Panc1 (cell line): ENCODE data around the gene SH2D1B.

ENCODE experiments used
- POLR2AphosphoS5 ChIP-seq: IDR thresholded peaks from 2 replicates; pipeline ENCODE4 v1.6.1; 2012; ENCODE audit warnings: mild to moderate bottlenecking, low read depth, low read length, moderate library complexity
- SIN3A ChIP-seq: IDR thresholded peaks from 2 replicates; pipeline ENCODE4 v1.6.1; 2012; ENCODE audit warnings: low read depth, mild to moderate bottlenecking, low read length, moderate library complexity, borderline replicate concordance; ENCODE audit not compliant: insufficient read depth
- TCF7L2 ChIP-seq: IDR thresholded peaks from 2 replicates; pipeline ENCODE4 v1.6.1; 2011; ENCODE audit warnings: mild to moderate bottlenecking, low read depth, low read length, inconsistent platforms
- TF ChIP-seq, protein P1 (sequence below): fragments of 450-650 bp; IDR thresholded peaks from 2 replicates; pipeline ENCODE4 v1.5.1; 2017; ENCODE audit warnings: mild to moderate bottlenecking
- TF ChIP-seq, protein P2 (sequence below), 2 experiments: IDR thresholded peaks; 2 replicates each; pipeline ENCODE4 v1.6.1; 2011 to 2012; ENCODE audit warnings: low read depth in 2 of 2, control low read depth in 1 of 2, low read length in 1 of 2, mild to moderate bottlenecking in 1 of 2, moderate library complexity in 1 of 2; ENCODE audit not compliant: insufficient read depth in 1 of 2

DNA sequence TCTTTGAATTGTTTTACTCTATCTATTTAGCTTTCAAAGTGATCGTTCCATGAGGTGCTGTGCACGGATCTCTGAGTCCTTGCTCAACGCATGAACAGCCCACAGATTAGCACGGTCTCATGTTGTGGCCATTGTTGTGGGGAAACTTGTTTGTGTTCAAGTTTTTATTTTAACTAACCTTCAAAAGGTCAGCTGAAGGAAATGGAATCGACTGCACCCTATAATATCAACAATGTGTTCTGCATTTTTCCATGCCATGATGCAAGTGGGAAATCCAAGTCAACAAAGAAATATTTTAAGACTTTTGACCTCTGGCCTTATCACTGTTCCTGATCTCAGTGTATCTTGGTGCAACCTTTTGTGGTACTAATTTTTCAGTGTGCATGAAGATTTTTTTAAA, 6.1 kb downstream of the SH2D1B start:
- TF ChIP-seq POLR2AphosphoS5 (no peak), SIN3A (no peak), TCF7L2 (no peak)
- TF ChIP-seq, protein P1, sequence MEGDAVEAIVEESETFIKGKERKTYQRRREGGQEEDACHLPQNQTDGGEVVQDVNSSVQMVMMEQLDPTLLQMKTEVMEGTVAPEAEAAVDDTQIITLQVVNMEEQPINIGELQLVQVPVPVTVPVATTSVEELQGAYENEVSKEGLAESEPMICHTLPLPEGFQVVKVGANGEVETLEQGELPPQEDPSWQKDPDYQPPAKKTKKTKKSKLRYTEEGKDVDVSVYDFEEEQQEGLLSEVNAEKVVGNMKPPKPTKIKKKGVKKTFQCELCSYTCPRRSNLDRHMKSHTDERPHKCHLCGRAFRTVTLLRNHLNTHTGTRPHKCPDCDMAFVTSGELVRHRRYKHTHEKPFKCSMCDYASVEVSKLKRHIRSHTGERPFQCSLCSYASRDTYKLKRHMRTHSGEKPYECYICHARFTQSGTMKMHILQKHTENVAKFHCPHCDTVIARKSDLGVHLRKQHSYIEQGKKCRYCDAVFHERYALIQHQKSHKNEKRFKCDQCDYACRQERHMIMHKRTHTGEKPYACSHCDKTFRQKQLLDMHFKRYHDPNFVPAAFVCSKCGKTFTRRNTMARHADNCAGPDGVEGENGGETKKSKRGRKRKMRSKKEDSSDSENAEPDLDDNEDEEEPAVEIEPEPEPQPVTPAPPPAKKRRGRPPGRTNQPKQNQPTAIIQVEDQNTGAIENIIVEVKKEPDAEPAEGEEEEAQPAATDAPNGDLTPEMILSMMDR, result no peak
- TF ChIP-seq, protein P2, sequence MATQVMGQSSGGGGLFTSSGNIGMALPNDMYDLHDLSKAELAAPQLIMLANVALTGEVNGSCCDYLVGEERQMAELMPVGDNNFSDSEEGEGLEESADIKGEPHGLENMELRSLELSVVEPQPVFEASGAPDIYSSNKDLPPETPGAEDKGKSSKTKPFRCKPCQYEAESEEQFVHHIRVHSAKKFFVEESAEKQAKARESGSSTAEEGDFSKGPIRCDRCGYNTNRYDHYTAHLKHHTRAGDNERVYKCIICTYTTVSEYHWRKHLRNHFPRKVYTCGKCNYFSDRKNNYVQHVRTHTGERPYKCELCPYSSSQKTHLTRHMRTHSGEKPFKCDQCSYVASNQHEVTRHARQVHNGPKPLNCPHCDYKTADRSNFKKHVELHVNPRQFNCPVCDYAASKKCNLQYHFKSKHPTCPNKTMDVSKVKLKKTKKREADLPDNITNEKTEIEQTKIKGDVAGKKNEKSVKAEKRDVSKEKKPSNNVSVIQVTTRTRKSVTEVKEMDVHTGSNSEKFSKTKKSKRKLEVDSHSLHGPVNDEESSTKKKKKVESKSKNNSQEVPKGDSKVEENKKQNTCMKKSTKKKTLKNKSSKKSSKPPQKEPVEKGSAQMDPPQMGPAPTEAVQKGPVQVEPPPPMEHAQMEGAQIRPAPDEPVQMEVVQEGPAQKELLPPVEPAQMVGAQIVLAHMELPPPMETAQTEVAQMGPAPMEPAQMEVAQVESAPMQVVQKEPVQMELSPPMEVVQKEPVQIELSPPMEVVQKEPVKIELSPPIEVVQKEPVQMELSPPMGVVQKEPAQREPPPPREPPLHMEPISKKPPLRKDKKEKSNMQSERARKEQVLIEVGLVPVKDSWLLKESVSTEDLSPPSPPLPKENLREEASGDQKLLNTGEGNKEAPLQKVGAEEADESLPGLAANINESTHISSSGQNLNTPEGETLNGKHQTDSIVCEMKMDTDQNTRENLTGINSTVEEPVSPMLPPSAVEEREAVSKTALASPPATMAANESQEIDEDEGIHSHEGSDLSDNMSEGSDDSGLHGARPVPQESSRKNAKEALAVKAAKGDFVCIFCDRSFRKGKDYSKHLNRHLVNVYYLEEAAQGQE (IDR thresholded peaks at IDR 0.05; ENCODE audit: insufficient read depth in 1 of 2, low read depth in 2 of 2, low read length in 1 of 2), result no peak
